Suprapubic skin (tissue), 4 donors: Measurements from ENCODE around the gene JPH3. TPM values are rescaled to one million over a fixed set of nuclear protein-coding genes. Genes with fewer than 3 reads are reported as not detected.

Experiments
- DNase-seq, 2 donors: peaks; one replicate each; pipeline ENCODE4 v3.0.0-alpha.2; 2019; ENCODE audit warnings: low spot score in 2 of 2
- H3K27ac ChIP-seq: fragments of 200-600 bp; sonication (generic); one replicate; pipeline ENCODE4 v1.5.1; 2019
- H3K27me3 ChIP-seq: fragments of 200-600 bp; sonication (generic); one replicate; pipeline ENCODE4 v1.5.1; 2019
- H3K36me3 ChIP-seq: fragments of 200-600 bp; sonication (generic); one replicate; pipeline ENCODE4 v1.5.1; 2019
- H3K4me1 ChIP-seq: fragments of 200-600 bp; sonication (generic); one replicate; pipeline ENCODE4 v1.5.1; 2019
- H3K4me3 ChIP-seq: fragments of 200-600 bp; sonication (generic); one replicate; pipeline ENCODE4 v1.5.1; 2019; ENCODE audit warnings: mild to moderate bottlenecking
- H3K9me3 ChIP-seq: fragments of 200-600 bp; sonication (generic); one replicate; pipeline ENCODE4 v1.5.1; 2019
- CTCF ChIP-seq, 2 donors: fragments of 200-600 bp in 1 of 2; fragments of 450-650 bp in 1 of 2; sonication (generic) in 1 of 2; IDR thresholded peaks; one replicate each; pipeline ENCODE4 v1.5.1; 2016 to 2019; ENCODE audit warnings: antibody characterized with exemption in 2 of 2, mild to moderate bottlenecking in 1 of 2, moderate library complexity in 1 of 2
- EP300 ChIP-seq: sonication (generic); formaldehyde crosslinking; IDR thresholded peaks from one replicate; pipeline ENCODE4 v1.6.1; 2017; ENCODE audit warnings: antibody characterized with exemption
- POLR2A ChIP-seq, 2 donors: fragments of 450-650 bp; IDR thresholded peaks; one replicate each; pipeline ENCODE4 v1.6.1; 2017; ENCODE audit warnings: antibody characterized with exemption in 2 of 2, mild to moderate bottlenecking in 2 of 2, moderate library complexity in 2 of 2
- POLR2AphosphoS5 ChIP-seq, 3 donors: sonication (generic); formaldehyde crosslinking; IDR thresholded peaks; one replicate each; pipeline ENCODE4 v1.6.1; 2017; ENCODE audit warnings: antibody characterized with exemption in 3 of 3
- WGBS: methylation state at CpG from one replicate; pipeline ENCODE4 v1.1.5; 2018; 5-methylcytosine and 5-hydroxymethylcytosine counted together
- total RNA-seq, 4 donors: library from RNA; depleted of rRNA; stranded (reverse); fragments of >200 nt; gene quantifications; one replicate each; pipeline ENCODE4 v1.1.0, GENCODE V29; 2016

Gene JPH3
- total RNA-seq, 4 donors from 2014 or later = not detected

- H3K27me3 ChIP-seq = peaks cover 66% of the 10 kb centered on the region
Measured at GRCh38 chr16:87621976-87622713, 19.8 kb downstream of the JPH3 start.

GRCh38 chr16:87622756-87623319 is 20.5 kb downstream of the JPH3 start:
- H3K27ac ChIP-seq = no peak overlapping the region
- no peak overlapping the region for H3K4me3 ChIP-seq
- WGBS = 91% methylated on average over 9 of the region's 10 CpGs
- DNase-seq = no peak
- H3K4me1 ChIP-seq = no peaks in the 10 kb centered on the region
- H3K9me3 ChIP-seq = no peaks in the 10 kb centered on the region
- peaks cover 65% of the 10 kb centered on the region for H3K27me3 ChIP-seq
- TF ChIP-seq POLR2A (IDR thresholded peaks at IDR 0.05) (no peak), EP300 (no peak), CTCF (IDR thresholded peaks at IDR 0.05) (no peak), POLR2AphosphoS5 (IDR thresholded peaks at IDR 0.05) (no peak)
- no peaks in the 10 kb centered on the region for H3K36me3 ChIP-seq

More at GRCh38 chr16:87621976-87622713, 19.8 kb downstream of the JPH3 start:
- Histone ChIP-seq H3K4me1 (no peaks in the 10 kb centered on the region), H3K4me3 (no peak overlapping the region), H3K36me3 (no peaks in the 10 kb centered on the region), H3K27ac (no peak overlapping the region), H3K9me3 (no peaks in the 10 kb centered on the region)
- TF ChIP-seq EP300 (no peak), POLR2A (IDR thresholded peaks at IDR 0.05) (no peak), POLR2AphosphoS5 (IDR thresholded peaks at IDR 0.05) (no peak), CTCF (IDR thresholded peaks at IDR 0.05) (no peak)
- 60% methylated on average over 3 of the region's 15 CpGs for WGBS
- no peak for DNase-seq

- peaks cover 63% of the 10 kb centered on the region for H3K27me3 ChIP-seq
- peaks cover 1% of the 10 kb centered on the region for H3K9me3 ChIP-seq
- H3K36me3 ChIP-seq = no peaks in the 10 kb centered on the region
- H3K4me3 ChIP-seq = no peak overlapping the region
- WGBS = 83% methylated on average over 11 of the region's 13 CpGs
- TF ChIP-seq POLR2AphosphoS5 (IDR thresholded peaks at IDR 0.05) = no peak
- no peak for TF ChIP-seq EP300
- no peak for TF ChIP-seq POLR2A (IDR thresholded peaks at IDR 0.05)
- no peak for TF ChIP-seq CTCF (IDR thresholded peaks at IDR 0.05)
- no peak overlapping the region for H3K27ac ChIP-seq
- DNase-seq = no peak
- H3K4me1 ChIP-seq = no peaks in the 10 kb centered on the region
Measured at GRCh38 chr16:87625241-87625797, 23.0 kb downstream of the JPH3 start.

GRCh38 chr16:87626401-87626800 is 24.1 kb downstream of the JPH3 start:
- DNase-seq = no peak
- Histone ChIP-seq H3K4me1 (no peaks in the 10 kb centered on the region), H3K27me3 (peaks cover 64% of the 10 kb centered on the region), H3K9me3 (peaks cover 7% of the 10 kb centered on the region), H3K36me3 (no peaks in the 10 kb centered on the region), H3K4me3 (no peak overlapping the region), H3K27ac (no peak overlapping the region)
- WGBS = 44% methylated on average over 9 of the region's 14 CpGs
- TF ChIP-seq POLR2A (IDR thresholded peaks at IDR 0.05) (no peak), POLR2AphosphoS5 (IDR thresholded peaks at IDR 0.05) (no peak), CTCF (IDR thresholded peaks at IDR 0.05) (no peak), EP300 (no peak)

- no peak overlapping the region for H3K27ac ChIP-seq
- no peak overlapping the region for H3K4me3 ChIP-seq
- H3K27me3 ChIP-seq = peaks cover 62% of the 10 kb centered on the region
- TF ChIP-seq EP300 = no peak
- no peak for TF ChIP-seq POLR2A (IDR thresholded peaks at IDR 0.05)
- TF ChIP-seq POLR2AphosphoS5 (IDR thresholded peaks at IDR 0.05) = no peak
- no peak for TF ChIP-seq CTCF (IDR thresholded peaks at IDR 0.05)
- no peaks in the 10 kb centered on the region for H3K4me1 ChIP-seq
- H3K36me3 ChIP-seq = no peaks in the 10 kb centered on the region
- DNase-seq = no peak
- H3K9me3 ChIP-seq = peaks cover 7% of the 10 kb centered on the region
- WGBS = 39% methylated on average over 4 of the region's 6 CpGs
Measured at GRCh38 chr16:87626905-87627304, 24.6 kb downstream of the JPH3 start.
